B cell (primary cell): ENCODE data around the gene BEND7.

Experiments
- EZH2 ChIP-seq: IDR thresholded peaks from 2 replicates; pipeline ENCODE4 v1.6.1; 2012; ENCODE audit warnings: borderline replicate concordance, low read depth, mild to moderate bottlenecking, moderate library complexity, low read length; ENCODE audit not compliant: insufficient read depth, poor library complexity, severe bottlenecking
- TF ChIP-seq, protein P1 (sequence below): fragments of 200-600 bp; IDR thresholded peaks from one replicate; pipeline ENCODE4 v1.8.0; 2022; ENCODE audit warnings: antibody characterized with exemption, mild to moderate bottlenecking

DNA sequence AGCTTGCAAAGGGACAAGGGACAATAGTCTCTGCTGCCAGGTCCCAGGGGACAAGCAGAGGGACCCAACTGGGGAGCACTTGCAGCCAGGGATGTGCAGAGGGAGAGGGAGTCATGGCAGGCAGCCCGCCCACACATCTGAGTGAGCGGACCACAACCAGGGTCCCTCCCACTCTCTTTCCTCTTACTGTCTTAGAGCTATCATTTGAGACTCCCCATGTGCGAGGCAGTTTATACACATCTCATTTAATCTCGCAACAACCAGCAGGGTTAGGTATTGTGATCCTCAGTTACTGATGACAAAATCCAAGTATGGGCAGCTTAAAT is 70.2 kb downstream of the BEND7 start:
- TF ChIP-seq, protein P1, sequence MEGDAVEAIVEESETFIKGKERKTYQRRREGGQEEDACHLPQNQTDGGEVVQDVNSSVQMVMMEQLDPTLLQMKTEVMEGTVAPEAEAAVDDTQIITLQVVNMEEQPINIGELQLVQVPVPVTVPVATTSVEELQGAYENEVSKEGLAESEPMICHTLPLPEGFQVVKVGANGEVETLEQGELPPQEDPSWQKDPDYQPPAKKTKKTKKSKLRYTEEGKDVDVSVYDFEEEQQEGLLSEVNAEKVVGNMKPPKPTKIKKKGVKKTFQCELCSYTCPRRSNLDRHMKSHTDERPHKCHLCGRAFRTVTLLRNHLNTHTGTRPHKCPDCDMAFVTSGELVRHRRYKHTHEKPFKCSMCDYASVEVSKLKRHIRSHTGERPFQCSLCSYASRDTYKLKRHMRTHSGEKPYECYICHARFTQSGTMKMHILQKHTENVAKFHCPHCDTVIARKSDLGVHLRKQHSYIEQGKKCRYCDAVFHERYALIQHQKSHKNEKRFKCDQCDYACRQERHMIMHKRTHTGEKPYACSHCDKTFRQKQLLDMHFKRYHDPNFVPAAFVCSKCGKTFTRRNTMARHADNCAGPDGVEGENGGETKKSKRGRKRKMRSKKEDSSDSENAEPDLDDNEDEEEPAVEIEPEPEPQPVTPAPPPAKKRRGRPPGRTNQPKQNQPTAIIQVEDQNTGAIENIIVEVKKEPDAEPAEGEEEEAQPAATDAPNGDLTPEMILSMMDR = no peak
- TF ChIP-seq EZH2 = no peak
